CD8-positive, alpha-beta memory T cell (primary cell): ENCODE results near the gene ZNF831. TPM values are rescaled to one million over a fixed set of nuclear protein-coding genes. Genes with fewer than 3 reads are reported as not detected.

Source experiments
- CTCF ChIA-PET: fragments of 350-600 bp; sonication (Branson Sonifier 250); formaldehyde crosslinking; loops from one replicate; lab custom pipeline; 2021; ENCODE audit warnings: antibody characterized with exemption; lab: Charles Lee
- POLR2A ChIA-PET: fragments of 350-600 bp; sonication (Branson Sonifier 250); formaldehyde crosslinking; loops from one replicate; lab custom pipeline; 2021; ENCODE audit warnings: antibody characterized with exemption; lab: Charles Lee
- DNase-seq, 5 donors: peaks; one replicate each; pipeline versions ENCODE4 v3.0.0 to v3.0.0-alpha.2; 2020 to 2022; ENCODE audit warnings: mixed read lengths in 1 of 5
- H3K27ac ChIP-seq: one replicate; pipeline ENCODE4 v1.7.0; 2013; ENCODE audit warnings: low read depth, mild to moderate bottlenecking, low read length, moderate library complexity
- H3K27me3 ChIP-seq: 2 replicates; pipeline ENCODE4 v1.7.0; 2013; ENCODE audit warnings: low read length, mild to moderate bottlenecking; ENCODE audit not compliant: insufficient read depth, poor library complexity, severe bottlenecking
- H3K36me3 ChIP-seq: 2 replicates; pipeline ENCODE4 v1.7.0; 2013; ENCODE audit warnings: mild to moderate bottlenecking, low read length, moderate library complexity; ENCODE audit not compliant: insufficient read depth
- H3K4me1 ChIP-seq: 2 replicates; pipeline ENCODE4 v1.7.0; 2013; ENCODE audit warnings: mild to moderate bottlenecking, low read length, moderate library complexity; ENCODE audit not compliant: insufficient read depth
- H3K4me3 ChIP-seq: 2 replicates; pipeline ENCODE4 v1.7.0; 2013; ENCODE audit warnings: mild to moderate bottlenecking, low read length
- H3K9me3 ChIP-seq: 2 replicates; pipeline ENCODE4 v1.7.0; 2013; ENCODE audit warnings: mild to moderate bottlenecking, low read length
- H3K27ac Mint-ChIP-seq, 8 donors: one replicate each; pipeline ENCODE4 v1.8.0; 2020 to 2021; ENCODE audit warnings: mixed read lengths in 8 of 8, mild to moderate bottlenecking in 6 of 8, inconsistent platforms in 3 of 8, moderate library complexity in 3 of 8
- H3K27me3 Mint-ChIP-seq, 2 donors: one replicate each; pipeline ENCODE4 v1.8.0; 2020 to 2021; ENCODE audit warnings: mixed read lengths in 2 of 2, mild to moderate bottlenecking in 1 of 2, moderate library complexity in 1 of 2
- H3K36me3 Mint-ChIP-seq, 3 donors: one replicate each; pipeline ENCODE4 v1.8.0; 2020 to 2021; ENCODE audit warnings: mixed read lengths in 3 of 3, inconsistent platforms in 1 of 3, mild to moderate bottlenecking in 1 of 3
- H3K4me1 Mint-ChIP-seq, 3 donors: one replicate each; pipeline ENCODE4 v1.8.0; 2020 to 2021; ENCODE audit warnings: mixed read lengths in 3 of 3, inconsistent platforms in 1 of 3, mild to moderate bottlenecking in 1 of 3
- H3K4me3 Mint-ChIP-seq, 7 donors: one replicate each; pipeline ENCODE4 v1.8.0; 2020 to 2021; ENCODE audit warnings: mixed read lengths in 7 of 7, mild to moderate bottlenecking in 6 of 7, moderate library complexity in 4 of 7, inconsistent platforms in 2 of 7
- H3K9me3 Mint-ChIP-seq, 5 donors: one replicate each; pipeline ENCODE4 v1.8.0; 2020 to 2022; ENCODE audit warnings: mixed read lengths in 5 of 5, mild to moderate bottlenecking in 3 of 5, moderate library complexity in 2 of 5, inconsistent platforms in 1 of 5
- polyA plus RNA-seq: library from polyadenylated mRNA; unstranded; fragments of 300-500 nt; fragmentation: Illumina TruSeq; gene quantifications from one replicate; pipeline ENCODE4 v1.2.3, GENCODE V29; 2021
- total RNA-seq, 2 experiments: library from RNA; stranded (reverse); gene quantifications; one replicate each; pipeline ENCODE4 v1.2.3, GENCODE V29; 2021

ZNF831 gene
- total and polyA plus RNA-seq, 3 experiments from 2014 or later = 6.4 to 12.1 (median 6.9) TPM

- peak overlapping the region; percentile 18 for H3K27ac ChIP-seq
These were observed 11.8 kb upstream of the ZNF831 start for GRCh38 chr20:59151820-59152219.

GRCh38 chr20:59152559-59153354, 10.9 kb upstream of the ZNF831 start:
- Mint-ChIP-seq H3K4me3 (peak overlapping the region; percentile 4 to 87 (median 56)), H3K36me3 (peaks cover 3 to 10% (median 8%) of the 10 kb centered on the region in 3 donors), H3K27me3 (peaks cover 0 to 1% of the 10 kb centered on the region in 2 donors), H3K9me3 (no peaks in the 10 kb centered on the region), H3K27ac (peak overlapping the region; percentile 75 to 100 (median 97)), H3K4me1 (peaks cover 75 to 93% (median 93%) of the 10 kb centered on the region in 3 donors)
- no peaks in the 10 kb centered on the region for H3K36me3 ChIP-seq
- no peaks in the 10 kb centered on the region for H3K27me3 ChIP-seq
- no peak for DNase-seq
- ChIA-PET CTCF (interaction anchor here (0.9 to 3.3 kb wide), 7 partner anchors 9 to 69 kb away, joined by 3 to 15 read pairs (median 4); no protein-coding TSS in a partner anchor), POLR2A (interaction anchor here (0.8 to 1.5 kb wide), 3 partner anchors 11 to 30 kb away, joined by 3 to 7 read pairs (median 3); partner anchors contain the start of gene ZNF831)
- H3K9me3 ChIP-seq = no peaks in the 10 kb centered on the region
- peaks cover 83% of the 10 kb centered on the region for H3K4me1 ChIP-seq
- no peak overlapping the region for H3K4me3 ChIP-seq
- no peak overlapping the region for H3K27ac ChIP-seq

More at GRCh38 chr20:59151820-59152219, 11.8 kb upstream of the ZNF831 start:
- CTCF ChIA-PET = interaction anchor here (1.3 to 3.3 kb wide), 5 partner anchors 10 to 70 kb away, joined by 3 to 15 read pairs (median 4); no protein-coding TSS in a partner anchor
- DNase-seq = peak in 2 of 5 donors; percentile 42 to 73
- H3K4me1 ChIP-seq = peaks cover 85% of the 10 kb centered on the region
- peaks cover 79 to 93% (median 93%) of the 10 kb centered on the region in 3 donors for H3K4me1 Mint-ChIP-seq
- no peaks in the 10 kb centered on the region for H3K27me3 ChIP-seq
- no peaks in the 10 kb centered on the region for H3K9me3 ChIP-seq
- H3K27me3 Mint-ChIP-seq = peaks cover 0 to 1% of the 10 kb centered on the region in 2 donors
- H3K9me3 Mint-ChIP-seq = no peaks in the 10 kb centered on the region
- peaks cover 7 to 16% (median 13%) of the 10 kb centered on the region in 3 donors for H3K36me3 Mint-ChIP-seq
- no peaks in the 10 kb centered on the region for H3K36me3 ChIP-seq
- POLR2A ChIA-PET = interaction anchor here (1.1 to 1.5 kb wide), 2 partner anchors 12 to 13 kb away, joined by 3 to 7 read pairs; partner anchors contain the start of gene ZNF831
- H3K4me3 Mint-ChIP-seq = peak overlapping the region; percentile 22 to 87 (median 57)
- peak overlapping the region; percentile 94 to 100 (median 99) for H3K27ac Mint-ChIP-seq
- peak overlapping the region; percentile 36 for H3K4me3 ChIP-seq

GRCh38 chr20:59153355-59153681, 10.3 kb upstream of the ZNF831 start:
- Mint-ChIP-seq H3K4me1 (peaks cover 74 to 93% (median 93%) of the 10 kb centered on the region in 3 donors), H3K27me3 (peaks cover 0 to 1% of the 10 kb centered on the region in 2 donors), H3K36me3 (peaks cover 0 to 8% (median 8%) of the 10 kb centered on the region in 3 donors), H3K4me3 (peak overlapping the region in 1 of 7 donors; percentile 4), H3K27ac (peak overlapping the region in 5 of 8 donors; percentile 94 to 100 (median 100)), H3K9me3 (no peaks in the 10 kb centered on the region)
- POLR2A ChIA-PET = interaction anchor here (0.8 to 0.9 kb wide), 2 partner anchors 12 to 31 kb away, joined by 3 to 5 read pairs; no protein-coding TSS in a partner anchor
- no peak for DNase-seq
- no peaks in the 10 kb centered on the region for H3K36me3 ChIP-seq
- H3K4me1 ChIP-seq = peaks cover 83% of the 10 kb centered on the region
- CTCF ChIA-PET = interaction anchor here (0.9 to 3.3 kb wide), 5 partner anchors 10 to 32 kb away, joined by 3 to 15 read pairs (median 3); no protein-coding TSS in a partner anchor
- no peaks in the 10 kb centered on the region for H3K9me3 ChIP-seq
- H3K27me3 ChIP-seq = no peaks in the 10 kb centered on the region
- no peak overlapping the region for H3K4me3 ChIP-seq
- no peak overlapping the region for H3K27ac ChIP-seq

GRCh38 chr20:59153832-59154231, 9.8 kb upstream of the ZNF831 start:
- H3K27ac ChIP-seq = no peak overlapping the region
- no peaks in the 10 kb centered on the region for H3K27me3 ChIP-seq
- H3K4me1 ChIP-seq = peaks cover 85% of the 10 kb centered on the region
- POLR2A ChIA-PET = interaction anchor here (0.9 kb wide), 1 partner anchor 12 kb away, joined by 5 read pairs; no protein-coding TSS in a partner anchor
- Mint-ChIP-seq H3K9me3 (no peaks in the 10 kb centered on the region), H3K36me3 (peaks cover 0 to 8% (median 8%) of the 10 kb centered on the region in 3 donors), H3K4me1 (peaks cover 74 to 95% (median 95%) of the 10 kb centered on the region in 3 donors), H3K27me3 (peaks cover 0 to 1% of the 10 kb centered on the region in 2 donors), H3K4me3 (peak overlapping the region in 3 of 7 donors; percentile 9 to 27 (median 15)), H3K27ac (peak overlapping the region in 5 of 8 donors; percentile 30 to 78 (median 61))
- CTCF ChIA-PET = interaction anchor here (0.9 to 3.3 kb wide), 4 partner anchors 12 to 66 kb away, joined by 3 to 15 read pairs (median 4); no protein-coding TSS in a partner anchor
- no peaks in the 10 kb centered on the region for H3K9me3 ChIP-seq
- H3K36me3 ChIP-seq = no peaks in the 10 kb centered on the region
- no peak overlapping the region for H3K4me3 ChIP-seq
- DNase-seq = no peak

- Histone ChIP-seq H3K9me3 (no peaks in the 10 kb centered on the region), H3K27ac (no peak overlapping the region), H3K36me3 (no peaks in the 10 kb centered on the region), H3K4me3 (no peak overlapping the region), H3K4me1 (peaks cover 85% of the 10 kb centered on the region), H3K27me3 (no peaks in the 10 kb centered on the region)
- DNase-seq = no peak
- no peaks in the 10 kb centered on the region for H3K9me3 Mint-ChIP-seq
- H3K27me3 Mint-ChIP-seq = peaks cover 0 to 1% of the 10 kb centered on the region in 2 donors
- H3K4me1 Mint-ChIP-seq = peaks cover 74 to 95% (median 95%) of the 10 kb centered on the region in 3 donors
- ChIA-PET POLR2A (interaction anchor here (0.9 kb wide), 1 partner anchor 11 kb away, joined by 5 read pairs; no protein-coding TSS in a partner anchor), CTCF (interaction anchor here (0.9 to 3.3 kb wide), 4 partner anchors 11 to 67 kb away, joined by 3 to 15 read pairs (median 4); no protein-coding TSS in a partner anchor)
- peak overlapping the region in 2 of 7 donors; percentile 0 to 3 for H3K4me3 Mint-ChIP-seq
- peaks cover under 1 to 12% (median 9%) of the 10 kb centered on the region in 3 donors for H3K36me3 Mint-ChIP-seq
- H3K27ac Mint-ChIP-seq = peak overlapping the region in 7 of 8 donors; percentile 9 to 88 (median 77)
These were observed 9.2 kb upstream of the ZNF831 start for GRCh38 chr20:59154317-59155013.

GRCh38 chr20:59157064-59157463, 6.6 kb upstream of the ZNF831 start:
- peaks cover 0 to 2% of the 10 kb centered on the region in 2 donors for H3K27me3 Mint-ChIP-seq
- H3K36me3 Mint-ChIP-seq = peaks cover 6 to 28% (median 13%) of the 10 kb centered on the region in 3 donors
- H3K9me3 Mint-ChIP-seq = no peaks in the 10 kb centered on the region
- ChIA-PET CTCF (no interaction called here), POLR2A (no interaction called here)
- H3K36me3 ChIP-seq = no peaks in the 10 kb centered on the region
- H3K4me1 Mint-ChIP-seq = peaks cover 72 to 95% (median 95%) of the 10 kb centered on the region in 3 donors
- H3K4me1 ChIP-seq = peaks cover 84% of the 10 kb centered on the region
- no peak overlapping the region for H3K4me3 ChIP-seq
- H3K27ac Mint-ChIP-seq = peak overlapping the region; percentile 45 to 100 (median 98)
- no peak for DNase-seq
- no peak overlapping the region for H3K27ac ChIP-seq
- H3K9me3 ChIP-seq = no peaks in the 10 kb centered on the region
- no peaks in the 10 kb centered on the region for H3K27me3 ChIP-seq
- peak overlapping the region in 2 of 7 donors; percentile 1 to 35 for H3K4me3 Mint-ChIP-seq

- Mint-ChIP-seq H3K27ac (peak overlapping the region; percentile 68 to 100 (median 98)), H3K27me3 (peaks cover 0 to 2% of the 10 kb centered on the region in 2 donors), H3K9me3 (no peaks in the 10 kb centered on the region), H3K4me1 (peaks cover 72 to 95% (median 95%) of the 10 kb centered on the region in 3 donors), H3K36me3 (peaks cover 6 to 28% (median 11%) of the 10 kb centered on the region in 3 donors), H3K4me3 (peak overlapping the region in 2 of 7 donors; percentile 1 to 35)
- Histone ChIP-seq H3K4me3 (no peak overlapping the region), H3K27ac (no peak overlapping the region), H3K4me1 (peaks cover 84% of the 10 kb centered on the region), H3K9me3 (no peaks in the 10 kb centered on the region), H3K36me3 (no peaks in the 10 kb centered on the region), H3K27me3 (no peaks in the 10 kb centered on the region)
- DNase-seq = no peak
- ChIA-PET CTCF (interaction anchor here (2.9 kb wide), 1 partner anchor 50 kb away, joined by 16 read pairs; no protein-coding TSS in a partner anchor), POLR2A (interaction anchor here (3.5 kb wide), 1 partner anchor 35 kb away, joined by 21 read pairs; no protein-coding TSS in a partner anchor)
These were observed 6.1 kb upstream of the ZNF831 start for GRCh38 chr20:59157531-59157930.
